Transverse colon (tissue), 4 donors: ENCODE measurements around the gene LSM12. TPM values are rescaled to one million over a fixed set of nuclear protein-coding genes. Genes with fewer than 3 reads are reported as not detected.

Experiments
- DNase-seq: peaks from one replicate; pipeline ENCODE4 v3.0.0-alpha.2; 2019
- H3K27ac ChIP-seq, 4 donors: fragments of 200-600 bp; sonication (generic); 2 replicates each; pipeline ENCODE4 v1.5.1; 2016 to 2018; ENCODE audit warnings: inconsistent platforms in 4 of 4
- H3K27me3 ChIP-seq: fragments of 200-600 bp; sonication (generic); 2 replicates; pipeline ENCODE4 v1.5.1; 2017; ENCODE audit warnings: inconsistent platforms
- H3K36me3 ChIP-seq, 4 donors: fragments of 200-600 bp; sonication (generic); 2 replicates each; pipeline ENCODE4 v1.5.1; 2017 to 2019; ENCODE audit warnings: inconsistent platforms in 4 of 4
- H3K4me1 ChIP-seq, 4 donors: fragments of 200-600 bp; sonication (generic); 2 replicates each; pipeline ENCODE4 v1.5.1; 2017 to 2020; ENCODE audit warnings: inconsistent platforms in 4 of 4
- H3K4me3 ChIP-seq, 4 donors: fragments of 200-600 bp; sonication (generic); 1 replicate in 1 of 4; 2 replicates in 3 of 4; pipeline versions ENCODE4 v1.5.1 to v1.6.1; 2017 to 2019; ENCODE audit warnings: inconsistent platforms in 4 of 4
- H3K9me3 ChIP-seq, 2 donors: fragments of 200-600 bp; sonication (generic); 2 replicates each; pipeline ENCODE4 v1.5.1; 2017 to 2019; ENCODE audit warnings: inconsistent platforms in 2 of 2
- CTCF ChIP-seq, 5 experiments: fragments of 200-600 bp in 3 of 5; fragments of 450-650 bp in 2 of 5; sonication (generic) in 3 of 5; IDR thresholded peaks; 1 replicate in 2 of 5; 2 replicates in 3 of 5; pipeline ENCODE4 v1.5.1; 2016 to 2017; ENCODE audit warnings: antibody characterized with exemption in 5 of 5, inconsistent platforms in 3 of 5, mild to moderate bottlenecking in 2 of 5, moderate library complexity in 1 of 5
- EP300 ChIP-seq: sonication (generic); formaldehyde crosslinking; IDR thresholded peaks from one replicate; pipeline ENCODE4 v1.6.1; 2017; ENCODE audit warnings: antibody characterized with exemption, low read depth
- POLR2A ChIP-seq: fragments of 450-650 bp; IDR thresholded peaks from one replicate; pipeline ENCODE4 v1.6.1; 2016; ENCODE audit warnings: antibody characterized with exemption, mild to moderate bottlenecking, moderate library complexity
- POLR2AphosphoS5 ChIP-seq, 3 donors: sonication (generic); formaldehyde crosslinking; IDR thresholded peaks; one replicate each; pipeline ENCODE4 v1.6.1; 2016; ENCODE audit warnings: antibody characterized with exemption in 3 of 3
- WGBS, 2 donors: methylation state at CpG; one replicate each; pipeline ENCODE4 v1.1.5; 2018; ENCODE audit warnings: low coverage in 1 of 2; 5-methylcytosine and 5-hydroxymethylcytosine counted together
- in situ Hi-C, 4 donors: fragments of 200-750 bp; cut with MboI; loops; one replicate each; pipeline versions ENCODE4 v1.15.0 to v1.15.1; 2017; ENCODE audit warnings: low sequenced_read_pairs in 3 of 4, low pct_ligation_motif_present in 1 of 4, low pct_unique_long_range_greater_than_20kb in 1 of 4
- intact Hi-C: fragments of 100-400 bp; cut with DNase I; formaldehyde crosslinking; loops from one replicate; pipeline ENCODE4 v1.15.1; 2023; ENCODE audit warnings: low total_unique reads
- total RNA-seq, 4 donors: library from RNA; depleted of rRNA; stranded (reverse); fragments of >200 nt; gene quantifications; one replicate each; pipeline ENCODE4 v1.1.0, GENCODE V29; 2016

The LSM12 gene
- total RNA-seq, 4 donors from 2014 or later: 5.4 to 29.2 (median 22.9) TPM

- intact Hi-C loops (no loop called here), in situ Hi-C loops (no loop called here)
- H3K27me3 ChIP-seq: no peaks in the 10 kb centered on the region
- TF ChIP-seq CTCF (IDR thresholded peaks at IDR 0.05): no peak
- peak; percentile 36 for TF ChIP-seq POLR2A
- TF ChIP-seq EP300: no peak
- peak; percentile 67 to 86 (median 76) for TF ChIP-seq POLR2AphosphoS5 (IDR thresholded peaks at IDR 0.05)
- peak within 1 kb of the TSS; percentile 66 to 85 (median 82) for H3K27ac ChIP-seq
- H3K4me1 ChIP-seq: peaks cover 8 to 19% (median 14%) of the 10 kb centered on the region in 4 donors
- peak within 1 kb of the TSS; percentile 71 to 98 (median 82) for H3K4me3 ChIP-seq
- WGBS, 2 donors: 0% methylated on average over 41 of the region's 43 CpGs; no CpG with 5 or more reads in 1 of the 2 donors
- H3K36me3 ChIP-seq: no peaks in the 10 kb centered on the region
- no peaks in the 10 kb centered on the region for H3K9me3 ChIP-seq
- DNase-seq: peak; percentile 91
Measured at GRCh38 chr17:44014437-44015172, 51.9 kb downstream of the LSM12 start, which contains the start of gene TMEM101. TSS of gene TMEM101 (minus strand) at chr17:44014963. CDS start at chr17:44014952, 11 bp downstream.

- H3K9me3 ChIP-seq: no peaks in the 10 kb centered on the region
- WGBS, 2 donors: 14% methylated on average over 9 of the region's 12 CpGs; no CpG with 5 or more reads in 1 of the 2 donors
- no peaks in the 10 kb centered on the region for H3K27me3 ChIP-seq
- peak overlapping the region; percentile 66 to 85 (median 82) for H3K27ac ChIP-seq
- intact Hi-C loops (no loop called here), in situ Hi-C loops (no loop called here)
- H3K4me1 ChIP-seq: peaks cover 8 to 19% (median 14%) of the 10 kb centered on the region in 4 donors
- no peak for DNase-seq
- H3K36me3 ChIP-seq: no peaks in the 10 kb centered on the region
- TF ChIP-seq POLR2AphosphoS5 (IDR thresholded peaks at IDR 0.05): no peak
- no peak for TF ChIP-seq EP300
- no peak for TF ChIP-seq POLR2A
- no peak for TF ChIP-seq CTCF (IDR thresholded peaks at IDR 0.05)
- peak overlapping the region; percentile 71 to 98 (median 82) for H3K4me3 ChIP-seq
Measured at GRCh38 chr17:44014133-44014436, 52.4 kb downstream of the LSM12 start.

- in situ Hi-C loops (no loop called here), intact Hi-C loops (no loop called here)
- no peaks in the 10 kb centered on the region for H3K36me3 ChIP-seq
- no peak overlapping the region for H3K27ac ChIP-seq
- H3K4me1 ChIP-seq: peaks cover 10 to 23% (median 15%) of the 10 kb centered on the region in 4 donors
- H3K27me3 ChIP-seq: no peaks in the 10 kb centered on the region
- no peak overlapping the region for H3K4me3 ChIP-seq
- WGBS, 2 donors: 96% methylated on average over 14 of the region's 14 CpGs; no CpG with 5 or more reads in 1 of the 2 donors
- no peaks in the 10 kb centered on the region for H3K9me3 ChIP-seq
- DNase-seq: no peak
- TF ChIP-seq POLR2AphosphoS5 (IDR thresholded peaks at IDR 0.05) (no peak), POLR2A (no peak), CTCF (IDR thresholded peaks at IDR 0.05) (no peak), EP300 (no peak)
Measured at GRCh38 chr17:44012874-44013273, 53.6 kb downstream of the LSM12 start.

GRCh38 chr17:44012391-44012790, 54.1 kb downstream of the LSM12 start:
- WGBS, 2 donors: 86 to 100% methylated on average over 1 to 3 of the region's 3 CpGs
- Histone ChIP-seq H3K9me3 (no peaks in the 10 kb centered on the region), H3K27ac (no peak overlapping the region), H3K27me3 (no peaks in the 10 kb centered on the region), H3K36me3 (no peaks in the 10 kb centered on the region), H3K4me3 (no peak overlapping the region), H3K4me1 (peaks cover 15 to 28% (median 20%) of the 10 kb centered on the region in 4 donors)
- in situ Hi-C loops (no loop called here), intact Hi-C loops (no loop called here)
- TF ChIP-seq POLR2A: no peak
- TF ChIP-seq EP300: no peak
- TF ChIP-seq CTCF (IDR thresholded peaks at IDR 0.05): no peak
- no peak for TF ChIP-seq POLR2AphosphoS5 (IDR thresholded peaks at IDR 0.05)
- DNase-seq: no peak
